Measurements from ENCODE around the gene TMEM181. TPM values are rescaled to one million over a fixed set of nuclear protein-coding genes. Genes with fewer than 3 reads are reported as not detected.
"Not testable (repeated sequence)": the region's sequence is repeated elsewhere in the genome, so short reads cannot be mapped to it uniquely, and the experiment has no call there.

Gene TMEM181
- total and polyA plus RNA-seq, 2 of the 13 experiments (the other 11 are each of a cell fraction or from before 2014, with no cell fraction given) = 59.1 to 108 TPM

DNA sequence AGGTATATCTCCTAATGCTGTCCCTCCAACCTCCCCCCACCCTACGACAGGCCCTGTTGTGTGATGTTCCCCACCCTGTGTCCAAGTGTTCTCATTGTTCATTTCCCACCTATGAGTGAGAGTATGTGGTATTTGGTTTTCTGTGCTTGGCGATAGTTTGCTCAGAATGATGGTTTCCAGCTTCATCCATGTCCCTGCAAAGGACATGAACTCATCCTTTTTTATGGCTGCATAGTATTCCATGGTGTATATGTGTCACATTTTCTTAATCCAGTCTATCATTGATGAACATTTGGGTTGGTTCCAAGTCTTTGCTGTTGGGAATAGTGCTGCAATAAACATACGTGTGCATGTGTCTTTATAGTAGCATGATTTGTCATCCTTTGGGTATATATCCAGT is 54.7 kb downstream of the TMEM181 start:
- 98% methylated on average over 3 of the region's 3 CpGs for WGBS (ENCODE audit: low lambda C conversion rate)
- H2AFZ ChIP-seq (ENCODE audit: low read length); H3K4me1 ChIP-seq (ENCODE audit: insufficient read depth, low read length); H3K79me2 ChIP-seq (ENCODE audit: insufficient read depth, low read length); DNase-seq (ENCODE audit: low spot score); H4K20me1 ChIP-seq (ENCODE audit: insufficient read depth, low read length); H3K9me3 ChIP-seq (ENCODE audit: low read length); ATAC-seq; FAIRE-seq; H3K27me3 ChIP-seq (ENCODE audit: control insufficient read depth in 1 of 2, insufficient read depth in 2 of 2, low read length in 2 of 2); H3K27ac ChIP-seq (ENCODE audit: extremely low read length, insufficient read depth, low read length); H3K9ac ChIP-seq (ENCODE audit: insufficient read depth, low read depth, low read length); POLR2A ChIA-PET; intact Hi-C loops (cut with micrococcal nuclease; ENCODE audit: unreplicated experiment); in situ Hi-C loops (cut with HindIII; ENCODE audit: extremely low pct_ligation_motif_present, low pct_unique_long_range_greater_than_20kb); H3K4me2 ChIP-seq (ENCODE audit: low read depth, low read length); CTCF ChIA-PET (ENCODE audit: low intra/inter-chr PET ratio, low total read pairs); H3K4me3 ChIP-seq (replicated peaks in 1 of 3; ENCODE audit: insufficient read depth in 1 of 3, low read depth in 2 of 3, low read length in 3 of 3); BruUV-seq (replicated peaks): not testable (repeated sequence)
- peak; percentile 23; the same call in 1 of the 2 replicates for TF ChIP-seq ZMYM3 (CRISPR knock-in tag; IDR thresholded peaks at IDR 0.05)
- TF ChIP-seq FOXK2 (IDR thresholded peaks at IDR 0.05) = 0 out of 2 replicates have a peak, but pooled peaks have one; percentile 24
- 0 out of 2 replicates have a peak, but pooled peaks have one; percentile 66 for TF ChIP-seq ZNF260 (CRISPR knock-in tag; IDR thresholded peaks at IDR 0.05; ENCODE audit: borderline replicate concordance, low read depth)
- H3K36me3 ChIP-seq (replicated peaks in 1 of 2; ENCODE audit: control insufficient read depth in 1 of 2, insufficient read depth in 2 of 2, low read length in 2 of 2) = peaks cover 37 to 63% of the 10 kb centered on the region in 2 experiments

DNA sequence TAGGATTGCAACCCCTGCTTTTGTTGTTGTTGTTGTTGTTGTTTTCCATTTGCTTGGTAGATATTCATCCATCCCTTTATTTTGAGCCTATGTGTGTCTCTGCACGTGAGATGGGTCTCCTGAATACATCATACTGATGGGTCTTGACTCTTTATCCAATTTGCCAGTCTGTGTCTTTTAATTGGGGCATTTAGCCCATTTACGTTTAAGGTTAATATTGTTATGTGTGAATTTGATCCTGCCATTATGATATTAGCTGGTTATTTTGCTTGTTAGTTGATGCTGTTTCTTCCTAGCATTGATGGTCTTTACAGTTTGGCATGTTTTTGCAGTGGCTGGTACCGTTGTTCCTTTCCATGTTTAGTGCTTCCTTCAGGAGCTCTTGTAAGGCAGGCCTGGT is 58.4 kb downstream of the TMEM181 start:
- DNase-seq (ENCODE audit: low spot score); H3K9me3 ChIP-seq (ENCODE audit: low read length); H3K27ac ChIP-seq (ENCODE audit: extremely low read length, insufficient read depth, low read length); H3K4me2 ChIP-seq (ENCODE audit: low read depth, low read length); FAIRE-seq; H3K4me3 ChIP-seq (replicated peaks in 1 of 3; ENCODE audit: insufficient read depth in 1 of 3, low read depth in 2 of 3, low read length in 3 of 3); H3K27me3 ChIP-seq (ENCODE audit: control insufficient read depth in 1 of 2, insufficient read depth in 2 of 2, low read length in 2 of 2); H3K9ac ChIP-seq (ENCODE audit: insufficient read depth, low read depth, low read length); H4K20me1 ChIP-seq (ENCODE audit: insufficient read depth, low read length); H2AFZ ChIP-seq (ENCODE audit: low read length); POLR2A ChIA-PET; CTCF ChIA-PET (ENCODE audit: low intra/inter-chr PET ratio, low total read pairs); intact Hi-C loops (cut with micrococcal nuclease; ENCODE audit: unreplicated experiment); H3K79me2 ChIP-seq (ENCODE audit: insufficient read depth, low read length); ATAC-seq; in situ Hi-C loops (cut with HindIII; ENCODE audit: extremely low pct_ligation_motif_present, low pct_unique_long_range_greater_than_20kb); H3K4me1 ChIP-seq (ENCODE audit: insufficient read depth, low read length); BruUV-seq (replicated peaks): not testable (repeated sequence)
- 98% methylated on average over 3 of the region's 3 CpGs for WGBS (ENCODE audit: low lambda C conversion rate)
- H3K36me3 ChIP-seq (replicated peaks in 1 of 2; ENCODE audit: control insufficient read depth in 1 of 2, insufficient read depth in 2 of 2, low read length in 2 of 2) = peaks cover 38 to 62% of the 10 kb centered on the region in 2 experiments

Measured in HepG2 (cell line).